HG03520 (cell line): ENCODE results near the gene ACAA2.

Source experiments
- ATAC-seq: cut with Tn5 transposase; IDR thresholded peaks from one replicate; pipeline ENCODE4 v1.9.1; 2021; ENCODE audit warnings: mild to moderate bottlenecking, moderate library complexity; ENCODE audit not compliant: unreplicated experiment

The ACAA2 gene

DNA sequence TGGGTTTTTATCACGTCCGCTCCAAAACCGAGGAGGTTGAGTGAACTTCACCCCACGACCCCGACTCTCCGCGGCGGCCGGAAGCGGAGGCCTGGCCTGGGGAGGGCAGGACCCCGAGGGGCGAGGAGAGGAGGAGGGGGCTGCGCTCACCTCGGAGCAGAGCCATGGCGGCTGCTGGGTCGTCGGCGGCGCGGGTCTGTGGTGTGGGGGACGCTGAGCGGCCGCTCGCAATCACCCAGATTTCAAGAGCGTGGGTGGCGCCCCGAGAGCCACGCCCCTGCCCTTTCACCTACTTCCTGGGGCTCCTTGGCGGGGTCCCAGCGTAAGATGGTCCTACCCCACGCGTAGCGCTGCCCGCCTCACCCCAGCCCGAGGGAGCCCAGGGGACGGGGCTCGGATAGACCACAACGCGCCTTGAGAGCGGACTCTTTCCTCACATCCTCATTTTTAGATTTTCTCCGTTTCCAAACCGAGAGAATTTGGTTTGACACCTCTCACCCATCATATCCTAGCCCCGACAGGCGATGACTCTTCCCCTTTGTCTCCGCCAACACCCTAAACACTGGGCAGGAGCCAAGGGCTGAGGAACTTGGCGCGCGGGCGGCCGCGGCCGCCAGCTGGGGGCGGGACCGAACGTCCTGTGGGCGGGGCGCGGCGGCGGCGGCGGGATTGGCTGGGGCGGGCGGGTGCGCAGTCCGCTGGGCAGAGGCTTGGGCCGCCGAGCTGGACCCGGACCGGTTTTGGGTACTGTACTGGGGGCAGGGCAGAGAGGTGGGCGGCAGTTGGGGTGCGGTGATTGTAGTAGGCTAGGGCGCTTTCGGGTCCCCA is at the start of gene ACAA2:
Gene ACAA2 (minus strand): TSS at position 215 of the 828 bp plus-strand sequence. CDS start 49 bp downstream, at position 166.
- ATAC-seq = peak; percentile 81

DNA sequence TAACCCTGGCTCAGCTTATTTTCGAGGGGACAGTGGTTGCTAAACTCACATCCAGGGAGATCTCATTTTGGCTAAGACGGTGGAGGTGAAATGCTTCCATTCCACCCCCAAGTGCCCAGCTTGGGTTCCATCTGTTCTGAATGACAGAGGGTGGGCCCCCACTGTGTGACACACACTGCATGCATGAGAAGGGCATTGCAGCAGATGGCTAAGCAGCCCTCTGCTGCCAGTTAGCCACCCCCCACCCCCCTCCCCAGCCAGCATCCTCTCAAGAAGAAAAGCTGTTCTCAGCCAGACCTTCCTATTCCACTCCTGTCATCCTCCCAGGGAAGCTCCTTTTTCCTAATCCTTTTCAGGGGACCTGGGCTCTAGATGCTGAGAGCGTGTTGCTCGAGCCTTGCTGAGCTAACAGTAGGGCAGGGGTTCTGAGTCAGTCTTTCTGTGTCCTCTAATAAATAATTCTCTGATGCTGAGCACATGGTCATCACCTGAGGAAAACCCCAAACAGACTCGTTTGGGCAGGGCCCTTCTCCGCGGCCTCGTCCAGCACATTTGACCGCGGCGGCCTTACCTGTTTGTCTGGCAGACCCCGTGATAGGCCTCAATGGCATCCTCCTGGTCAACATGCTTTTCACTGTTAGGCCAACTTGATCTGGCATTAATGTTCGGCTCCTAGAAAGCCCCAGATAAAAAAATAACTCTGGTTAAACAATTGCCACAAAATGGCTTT is 49.5 kb upstream of the ACAA2 start:
- ATAC-seq = no peak

- no peak for ATAC-seq
Observed at GRCh38 chr18:49861659-49862058, 48.3 kb upstream of the ACAA2 start.

DNA sequence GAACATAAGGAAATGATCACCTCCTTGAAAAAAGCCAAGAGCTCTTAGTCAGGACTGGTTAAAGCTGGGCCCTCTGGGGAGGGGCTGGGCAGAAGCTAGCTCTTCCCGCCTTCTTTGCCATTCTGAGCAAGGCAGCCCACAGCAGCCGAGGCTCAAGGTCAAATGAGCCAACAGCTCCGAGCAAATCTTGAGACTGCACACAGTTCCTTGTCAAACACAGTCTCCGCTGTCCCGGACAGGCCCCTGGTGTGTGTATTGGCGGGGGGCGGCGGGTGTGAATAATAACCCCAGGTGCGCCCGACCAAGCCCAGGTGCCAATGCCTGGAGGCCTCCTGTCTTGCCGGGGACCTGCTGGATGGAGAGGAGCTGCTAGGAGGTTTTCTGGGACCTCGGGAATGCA is 46.4 kb upstream of the ACAA2 start:
- ATAC-seq = no peak

DNA sequence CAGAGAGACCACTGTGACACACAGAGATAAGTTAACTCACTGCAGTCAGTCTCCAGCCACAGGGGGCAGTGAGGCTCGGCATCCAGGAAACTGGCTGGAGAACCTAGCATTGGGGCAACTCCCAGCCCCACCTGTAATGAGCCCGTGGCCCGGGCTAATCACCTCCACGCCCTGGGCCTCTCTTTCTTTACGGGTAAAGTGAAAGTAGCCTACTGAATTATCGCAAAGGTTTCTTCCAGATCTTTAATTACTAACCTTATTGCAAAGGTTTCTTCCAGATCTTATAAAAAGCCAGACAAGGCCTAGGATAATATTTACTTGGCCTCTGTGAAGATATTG is 45.7 kb upstream of the ACAA2 start:
- ATAC-seq = no peak

GRCh38 chr18:49858309-49859020 is 45.1 kb upstream of the ACAA2 start:
- ATAC-seq = no peak

DNA sequence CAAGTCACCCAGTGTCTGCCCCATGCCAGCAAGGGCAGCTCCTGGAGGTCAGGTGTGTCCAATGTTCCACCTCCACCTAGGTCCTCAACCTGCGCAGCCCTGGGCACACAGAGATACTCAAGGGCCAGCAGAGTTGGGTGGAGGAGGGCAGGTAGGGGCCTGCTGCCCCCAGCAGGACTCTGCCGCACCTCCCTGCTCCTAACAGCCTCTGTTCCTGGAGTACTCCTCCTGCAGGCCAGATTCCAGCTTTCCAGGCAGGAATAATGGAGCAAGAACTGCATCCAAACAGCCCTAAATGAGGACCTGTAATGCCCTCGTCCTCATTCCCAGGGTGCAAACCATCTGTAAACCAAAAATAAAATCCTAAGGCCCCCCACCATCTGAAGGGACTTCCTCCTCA is 44.4 kb upstream of the ACAA2 start:
- ATAC-seq = no peak

GRCh38 chr18:49856496-49856895 is 43.2 kb upstream of the ACAA2 start:
- ATAC-seq = no peak

DNA sequence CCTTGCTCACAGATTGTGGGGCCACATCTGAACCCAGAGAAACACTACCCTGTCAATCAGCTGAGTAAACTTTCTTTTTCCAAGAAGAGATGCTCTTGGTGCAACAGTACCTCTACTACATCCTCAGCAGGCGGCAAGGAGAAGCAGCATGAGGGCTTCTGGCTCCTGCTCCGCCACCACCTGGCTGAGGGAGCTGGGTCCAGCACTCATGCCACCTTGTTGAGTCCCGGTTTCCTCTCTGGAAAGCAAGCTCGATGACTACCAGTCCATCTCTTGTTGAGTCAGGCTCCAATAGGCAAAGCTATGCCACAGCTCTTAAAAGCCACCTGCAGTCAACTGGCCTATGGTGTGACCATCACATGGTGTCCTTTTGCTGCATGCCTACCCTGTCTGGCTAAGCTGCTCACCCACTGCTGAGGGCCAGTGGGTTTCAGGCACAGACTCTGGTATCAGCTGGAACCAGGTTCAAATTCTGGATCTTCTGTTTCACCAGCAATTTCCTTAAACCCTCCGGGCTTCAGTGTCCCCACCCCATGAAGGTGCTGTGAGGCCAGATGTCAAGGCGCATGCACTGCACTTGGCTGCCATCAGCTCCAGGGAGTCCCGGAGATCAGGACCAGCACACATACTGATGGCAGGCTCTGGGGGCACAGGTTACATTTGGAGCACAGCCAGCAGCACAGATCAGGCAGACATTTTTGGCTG is 42.5 kb upstream of the ACAA2 start:
- ATAC-seq = no peak

DNA sequence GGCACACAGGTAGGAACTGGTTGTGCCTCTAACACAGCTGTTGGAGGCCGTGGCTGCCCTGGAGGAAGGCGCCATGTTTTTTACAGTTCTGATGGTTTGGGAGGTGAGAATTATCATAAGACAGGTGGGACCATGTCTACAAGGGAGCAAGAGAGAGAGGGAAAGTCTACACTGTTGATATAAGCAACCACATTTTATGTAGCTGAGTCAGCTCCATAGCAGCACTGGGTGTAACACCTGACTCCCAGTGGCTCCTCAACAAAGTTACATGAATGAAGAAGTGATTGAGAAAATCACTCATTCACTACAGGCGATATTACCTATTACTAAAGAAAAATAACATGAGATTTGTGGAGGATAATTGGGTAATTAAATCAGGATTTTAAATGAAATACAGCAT is 41.3 kb upstream of the ACAA2 start:
- no peak for ATAC-seq

GRCh38 chr18:49853436-49853835 is 40.1 kb upstream of the ACAA2 start:
- no peak for ATAC-seq

DNA sequence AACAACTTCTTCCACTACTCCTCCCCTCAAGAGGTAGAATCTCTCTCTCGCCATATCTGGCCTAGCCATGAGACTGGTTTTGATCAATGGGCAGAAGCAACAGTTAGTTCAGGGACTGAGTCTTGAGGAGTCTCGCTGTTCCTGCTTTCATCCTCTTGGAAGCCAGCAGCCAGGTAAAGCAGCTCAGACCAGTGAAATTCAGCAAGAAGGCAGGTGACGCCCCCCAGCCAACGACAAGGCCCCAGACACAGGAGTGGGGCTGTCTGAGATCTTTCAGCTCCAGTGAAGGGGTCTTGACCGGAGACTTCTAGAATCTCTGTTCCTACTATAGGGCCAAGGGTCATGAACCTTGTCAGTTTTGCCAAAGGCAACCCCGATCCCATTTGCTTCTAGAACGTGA is 39.7 kb upstream of the ACAA2 start:
- ATAC-seq = no peak

DNA sequence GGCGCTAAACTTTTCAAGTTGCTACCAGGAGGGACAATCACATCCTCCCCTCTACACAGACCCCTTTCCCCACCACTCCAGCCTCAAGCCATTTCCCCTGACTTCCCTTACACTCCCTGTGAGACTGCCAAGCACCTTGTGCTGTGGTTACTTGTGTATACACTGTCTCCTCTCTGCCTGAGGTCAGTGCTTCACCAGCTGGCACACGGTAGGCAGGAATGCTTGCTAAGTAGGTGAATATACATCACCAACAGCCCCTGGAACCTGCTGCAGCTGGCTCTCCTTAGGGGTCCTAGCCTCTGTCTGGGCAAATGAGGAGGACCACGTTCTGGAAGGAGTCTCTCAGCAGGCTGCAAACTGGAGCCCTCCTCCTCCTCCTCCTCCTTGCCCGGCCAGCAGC is 38.3 kb upstream of the ACAA2 start:
- no peak for ATAC-seq

- no peak for ATAC-seq
Observed at GRCh38 chr18:49850636-49851035, 37.3 kb upstream of the ACAA2 start.

DNA sequence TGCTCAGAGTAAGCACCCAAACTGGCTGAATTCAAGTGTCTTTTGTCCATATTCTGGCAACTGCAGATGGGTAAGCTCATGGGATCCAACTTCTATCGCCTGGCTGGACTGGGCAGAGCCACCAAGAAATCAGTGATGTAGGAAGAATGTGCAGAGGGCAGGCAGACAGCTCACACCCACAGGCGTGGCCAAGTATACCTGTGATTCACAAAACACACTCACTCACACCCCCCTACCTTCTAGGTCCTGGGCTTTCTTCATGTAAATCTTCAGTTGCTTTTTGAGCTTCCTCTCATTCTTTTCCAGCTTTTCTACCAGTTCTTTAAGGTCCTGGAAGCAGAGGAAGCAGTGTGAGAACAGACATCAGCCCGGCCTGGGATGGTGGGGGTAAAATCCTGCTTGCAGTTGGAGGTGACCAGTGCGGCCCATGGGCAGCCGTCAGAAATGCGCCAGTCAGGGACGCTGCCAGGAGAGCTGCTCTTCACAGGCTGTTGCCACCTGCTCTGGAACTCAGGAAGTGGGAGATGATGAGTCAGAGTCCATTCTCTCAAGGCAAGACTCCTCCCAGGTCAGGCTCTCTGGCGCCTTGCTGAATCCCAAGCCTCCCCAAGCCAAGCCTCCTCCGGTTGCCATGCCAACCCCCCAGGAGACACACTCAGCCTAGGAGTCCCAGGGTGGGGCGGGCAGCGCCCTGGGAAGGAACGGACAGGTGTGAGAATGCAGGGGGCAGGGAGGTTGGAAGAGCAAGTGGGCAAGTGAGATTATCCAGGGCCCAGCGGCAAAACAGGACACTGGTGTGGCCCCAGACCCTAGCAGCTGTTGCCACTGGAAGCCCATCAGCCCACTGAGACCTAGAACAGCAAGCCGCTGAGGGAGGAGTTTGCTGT is 36.2 kb upstream of the ACAA2 start:
- ATAC-seq = no peak

DNA sequence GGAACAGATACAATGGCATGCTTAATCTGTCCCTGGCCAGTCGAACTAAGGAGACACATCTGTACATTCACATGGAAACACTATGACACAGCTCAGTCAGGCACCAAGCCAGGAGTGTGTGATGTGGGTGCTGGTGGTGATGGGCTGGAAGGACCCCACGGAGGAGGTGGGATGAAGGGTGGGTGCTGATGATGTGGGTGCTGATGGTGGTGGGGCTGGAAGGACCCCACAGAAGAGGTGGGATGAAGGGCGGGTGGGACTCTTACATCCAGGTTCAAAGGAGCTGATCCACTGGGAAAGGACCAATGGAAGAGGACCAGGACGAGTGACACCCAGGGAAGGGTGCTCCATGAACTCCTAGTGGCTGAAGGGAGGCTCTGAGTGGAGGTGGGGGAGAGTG is 34.8 kb upstream of the ACAA2 start:
- ATAC-seq = no peak

GRCh38 chr18:49847524-49847923 is 34.2 kb upstream of the ACAA2 start:
- no peak for ATAC-seq

DNA sequence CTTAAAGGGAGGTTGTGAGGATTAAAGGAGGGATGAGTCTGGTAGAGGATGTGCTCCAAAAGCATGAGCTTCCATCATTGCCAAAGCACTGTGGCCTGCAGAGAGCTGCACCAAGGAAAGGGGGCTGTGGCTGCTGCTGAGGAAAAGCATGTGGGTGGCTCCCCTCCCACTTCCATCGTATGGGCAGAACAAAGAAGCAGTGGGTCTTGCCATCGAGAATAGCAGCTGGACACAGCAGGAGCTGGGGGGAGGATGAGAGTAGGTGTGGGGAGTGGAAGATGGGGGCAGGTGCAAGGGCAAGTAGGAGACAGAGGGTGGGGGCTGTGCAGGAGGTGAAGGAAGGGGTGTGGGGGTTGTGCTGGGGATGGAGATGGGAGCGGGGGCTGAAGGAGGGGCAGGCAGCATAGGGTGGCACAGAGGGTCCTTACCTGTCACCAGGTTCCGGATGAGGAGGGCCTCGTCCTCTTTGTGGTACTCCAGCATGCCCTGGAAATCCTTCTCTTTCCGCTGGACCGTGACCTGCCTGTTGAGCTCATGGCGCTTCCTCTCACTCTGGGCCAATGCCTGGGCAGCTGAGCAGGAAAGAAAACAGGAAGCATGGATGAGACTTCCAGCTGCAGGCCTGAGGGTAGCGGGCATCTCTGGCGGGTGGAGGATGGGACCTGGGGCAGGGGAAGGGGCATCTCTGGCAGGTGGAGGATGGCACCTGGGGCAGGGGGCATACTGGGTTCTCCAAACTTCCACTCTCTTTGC is 33.6 kb upstream of the ACAA2 start:
- no peak for ATAC-seq

- no peak for ATAC-seq
Observed at GRCh38 chr18:49846361-49846662, 33.0 kb upstream of the ACAA2 start.
